Measurements from ENCODE around the gene TFIP11. TPM values are rescaled to one million over a fixed set of nuclear protein-coding genes. Genes with fewer than 3 reads are reported as not detected.

Gene TFIP11
- total RNA-seq, 1 experiment from 2014 or later: 39.8 TPM

DNA sequence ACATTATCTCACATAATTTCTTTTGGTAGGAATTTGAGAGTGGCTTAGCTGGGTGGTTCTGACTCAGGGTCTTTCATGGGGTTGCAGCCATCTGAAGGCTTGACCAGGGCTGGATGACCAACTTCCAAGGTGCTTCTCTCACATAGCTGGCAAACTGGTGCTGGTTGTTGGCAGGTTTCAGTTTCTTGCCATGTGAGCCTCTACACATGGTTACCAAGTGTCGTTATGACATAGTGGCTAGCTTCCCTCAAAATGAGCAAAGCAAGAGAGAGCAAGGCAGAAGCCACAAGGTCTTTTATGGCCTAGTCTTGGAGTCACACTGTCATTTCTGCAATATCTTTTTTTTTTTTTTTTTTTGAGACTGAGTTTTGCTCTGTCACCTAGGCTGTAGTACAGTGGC lies 4.2 kb upstream of the TFIP11 start:
- H3K36me3 Mint-ChIP-seq (ENCODE audit: insufficient read depth, unreplicated experiment): peaks cover 26% of the 10 kb centered on the region
- H3K4me3 Mint-ChIP-seq (ENCODE audit: low read depth, unreplicated experiment): no peak overlapping the region
- TF ChIP-seq, protein P1, sequence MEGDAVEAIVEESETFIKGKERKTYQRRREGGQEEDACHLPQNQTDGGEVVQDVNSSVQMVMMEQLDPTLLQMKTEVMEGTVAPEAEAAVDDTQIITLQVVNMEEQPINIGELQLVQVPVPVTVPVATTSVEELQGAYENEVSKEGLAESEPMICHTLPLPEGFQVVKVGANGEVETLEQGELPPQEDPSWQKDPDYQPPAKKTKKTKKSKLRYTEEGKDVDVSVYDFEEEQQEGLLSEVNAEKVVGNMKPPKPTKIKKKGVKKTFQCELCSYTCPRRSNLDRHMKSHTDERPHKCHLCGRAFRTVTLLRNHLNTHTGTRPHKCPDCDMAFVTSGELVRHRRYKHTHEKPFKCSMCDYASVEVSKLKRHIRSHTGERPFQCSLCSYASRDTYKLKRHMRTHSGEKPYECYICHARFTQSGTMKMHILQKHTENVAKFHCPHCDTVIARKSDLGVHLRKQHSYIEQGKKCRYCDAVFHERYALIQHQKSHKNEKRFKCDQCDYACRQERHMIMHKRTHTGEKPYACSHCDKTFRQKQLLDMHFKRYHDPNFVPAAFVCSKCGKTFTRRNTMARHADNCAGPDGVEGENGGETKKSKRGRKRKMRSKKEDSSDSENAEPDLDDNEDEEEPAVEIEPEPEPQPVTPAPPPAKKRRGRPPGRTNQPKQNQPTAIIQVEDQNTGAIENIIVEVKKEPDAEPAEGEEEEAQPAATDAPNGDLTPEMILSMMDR (IDR thresholded peaks at IDR 0.05; ENCODE audit: unreplicated experiment): no peak
- no TSS peak for BruUV-seq (replicated peaks)
- H3K27ac Mint-ChIP-seq (ENCODE audit: unreplicated experiment): no peak overlapping the region
- CTCF ChIA-PET: interaction anchor here (0.6 to 0.7 kb wide), 2 partner anchors 38 to 229 kb away, joined by 3 to 4 read pairs; no protein-coding TSS in a partner anchor
- no peaks in the 10 kb centered on the region for H3K27me3 Mint-ChIP-seq (ENCODE audit: unreplicated experiment)
- H3K4me1 Mint-ChIP-seq (ENCODE audit: low read depth, unreplicated experiment): peaks cover 13% of the 10 kb centered on the region
- no peaks in the 10 kb centered on the region for H3K9me3 Mint-ChIP-seq (ENCODE audit: low read depth, unreplicated experiment)
- intact Hi-C loops (cut with micrococcal nuclease; ENCODE audit: unreplicated experiment): no loop called here
- no peak for DNase-seq

- Mint-ChIP-seq H3K36me3 (ENCODE audit: insufficient read depth, unreplicated experiment) (peaks cover 31% of the 10 kb centered on the region), H3K4me3 (ENCODE audit: low read depth, unreplicated experiment) (no peak overlapping the region), H3K27ac (ENCODE audit: unreplicated experiment) (no peak overlapping the region), H3K9me3 (ENCODE audit: low read depth, unreplicated experiment) (no peaks in the 10 kb centered on the region), H3K4me1 (ENCODE audit: low read depth, unreplicated experiment) (peaks cover 13% of the 10 kb centered on the region), H3K27me3 (ENCODE audit: unreplicated experiment) (no peaks in the 10 kb centered on the region)
- intact Hi-C loops (cut with micrococcal nuclease; ENCODE audit: unreplicated experiment): no loop called here
- DNase-seq: no peak
- TF ChIP-seq, protein P1 (IDR thresholded peaks at IDR 0.05; ENCODE audit: unreplicated experiment): no peak
- CTCF ChIA-PET: interaction anchor here (0.7 kb wide), 1 partner anchor 228 kb away, joined by 3 read pairs; no protein-coding TSS in a partner anchor
- BruUV-seq (replicated peaks): no TSS peak
Measured at GRCh38 chr22:26515931-26516330, 3.7 kb upstream of the TFIP11 start.

GRCh38 chr22:26514419-26515161 lies 2.3 kb upstream of the TFIP11 start:
- Mint-ChIP-seq H3K4me3 (ENCODE audit: low read depth, unreplicated experiment) (no peak overlapping the region), H3K9me3 (ENCODE audit: low read depth, unreplicated experiment) (no peaks in the 10 kb centered on the region), H3K4me1 (ENCODE audit: low read depth, unreplicated experiment) (peaks cover 13% of the 10 kb centered on the region), H3K27ac (ENCODE audit: unreplicated experiment) (peak overlapping the region; percentile 99), H3K36me3 (ENCODE audit: insufficient read depth, unreplicated experiment) (peaks cover 39% of the 10 kb centered on the region), H3K27me3 (ENCODE audit: unreplicated experiment) (no peaks in the 10 kb centered on the region)
- no TSS peak for BruUV-seq (replicated peaks)
- no peak for DNase-seq
- CTCF ChIA-PET: no interaction called here
- intact Hi-C loops (cut with micrococcal nuclease; ENCODE audit: unreplicated experiment): no loop called here
- TF ChIP-seq, protein P1 (IDR thresholded peaks at IDR 0.05; ENCODE audit: unreplicated experiment): no peak

GRCh38 chr22:26513838-26514237 lies 1.6 kb upstream of the TFIP11 start:
- Mint-ChIP-seq H3K4me1 (ENCODE audit: low read depth, unreplicated experiment) (peaks cover 13% of the 10 kb centered on the region), H3K27me3 (ENCODE audit: unreplicated experiment) (no peaks in the 10 kb centered on the region), H3K9me3 (ENCODE audit: low read depth, unreplicated experiment) (no peaks in the 10 kb centered on the region), H3K4me3 (ENCODE audit: low read depth, unreplicated experiment) (peak overlapping the region; percentile 100), H3K27ac (ENCODE audit: unreplicated experiment) (peak overlapping the region; percentile 99), H3K36me3 (ENCODE audit: insufficient read depth, unreplicated experiment) (peaks cover 39% of the 10 kb centered on the region)
- TF ChIP-seq, protein P1 (IDR thresholded peaks at IDR 0.05; ENCODE audit: unreplicated experiment): no peak
- intact Hi-C loops (cut with micrococcal nuclease; ENCODE audit: unreplicated experiment): no loop called here
- DNase-seq: no peak
- CTCF ChIA-PET: interaction anchor here (0.5 kb wide), 1 partner anchor 70 kb away, joined by 3 read pairs; no protein-coding TSS in a partner anchor
- no TSS peak for BruUV-seq (replicated peaks)
